ENCODE results near the gene TAL1.

TAL1 gene

DNA sequence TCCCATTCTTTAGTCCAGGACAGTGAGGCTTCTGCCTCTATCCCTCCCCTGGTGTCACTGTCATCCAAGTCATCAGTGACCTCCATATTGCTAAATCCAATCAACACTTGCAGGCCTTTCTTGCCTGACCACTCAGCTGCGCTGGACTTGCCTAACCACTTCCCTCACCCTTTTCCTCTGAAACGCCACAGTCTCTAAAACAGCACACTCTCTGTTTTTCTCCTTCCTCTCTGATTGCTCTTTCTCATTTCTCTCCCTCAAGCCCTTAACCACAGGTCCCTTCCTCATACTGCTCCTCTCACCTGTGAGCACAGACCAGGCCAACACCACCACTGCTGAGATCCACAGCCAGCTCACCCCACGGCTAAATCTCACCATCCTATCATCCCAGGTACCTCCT, 17.5 kb downstream of the TAL1 start:
- no peak for FAIRE-seq
- TF ChIP-seq PAX5 (IDR thresholded peaks at IDR 0.05; ENCODE audit: insufficient read depth, low read length, severe bottlenecking) (no peak), POLR2AphosphoS5 (IDR thresholded peaks at IDR 0.05; ENCODE audit: low read depth, low read length) (no peak), TAF1 (IDR thresholded peaks at IDR 0.05; ENCODE audit: low read depth, low read length) (no peak), POU2F2 (IDR thresholded peaks at IDR 0.05; ENCODE audit: low read depth, low read length) (no peak), SPI1 (IDR thresholded peaks at IDR 0.05; ENCODE audit: low read depth, low read length) (no peak), POLR2A (IDR thresholded peaks at IDR 0.05; ENCODE audit: low read depth, low read length) (no peak)

GRCh38 chr1:47213230-47213963, 18.6 kb downstream of the TAL1 start:
- DNase-seq (ENCODE audit: insufficient read length, low spot score) (no peak), FAIRE-seq (no peak)
- TF ChIP-seq POU2F2 (IDR thresholded peaks at IDR 0.05; ENCODE audit: low read depth, low read length), result no peak
- no peak for TF ChIP-seq SPI1 (IDR thresholded peaks at IDR 0.05; ENCODE audit: low read depth, low read length)
- no peak for TF ChIP-seq PAX5 (IDR thresholded peaks at IDR 0.05; ENCODE audit: insufficient read depth, low read length, severe bottlenecking)

More for the DNA sequence above, 17.5 kb downstream of the TAL1 start:
- no peak for DNase-seq (ENCODE audit: insufficient read length, low spot score)

- TF ChIP-seq POLR2AphosphoS5 (IDR thresholded peaks at IDR 0.05; ENCODE audit: low read depth, low read length), result no peak
- no peak for TF ChIP-seq TAF1 (IDR thresholded peaks at IDR 0.05; ENCODE audit: low read depth, low read length)
- no peak for TF ChIP-seq PAX5 (IDR thresholded peaks at IDR 0.05; ENCODE audit: insufficient read depth, low read length, severe bottlenecking)
- TF ChIP-seq POLR2A (IDR thresholded peaks at IDR 0.05; ENCODE audit: low read depth, low read length), result no peak
- no peak for TF ChIP-seq SPI1 (IDR thresholded peaks at IDR 0.05; ENCODE audit: low read depth, low read length)
- TF ChIP-seq POU2F2 (IDR thresholded peaks at IDR 0.05; ENCODE audit: low read depth, low read length), result no peak
- FAIRE-seq, result no peak
- DNase-seq (ENCODE audit: insufficient read length, low spot score), result no peak
Measured at GRCh38 chr1:47212636-47213229, 19.3 kb downstream of the TAL1 start.

DNA sequence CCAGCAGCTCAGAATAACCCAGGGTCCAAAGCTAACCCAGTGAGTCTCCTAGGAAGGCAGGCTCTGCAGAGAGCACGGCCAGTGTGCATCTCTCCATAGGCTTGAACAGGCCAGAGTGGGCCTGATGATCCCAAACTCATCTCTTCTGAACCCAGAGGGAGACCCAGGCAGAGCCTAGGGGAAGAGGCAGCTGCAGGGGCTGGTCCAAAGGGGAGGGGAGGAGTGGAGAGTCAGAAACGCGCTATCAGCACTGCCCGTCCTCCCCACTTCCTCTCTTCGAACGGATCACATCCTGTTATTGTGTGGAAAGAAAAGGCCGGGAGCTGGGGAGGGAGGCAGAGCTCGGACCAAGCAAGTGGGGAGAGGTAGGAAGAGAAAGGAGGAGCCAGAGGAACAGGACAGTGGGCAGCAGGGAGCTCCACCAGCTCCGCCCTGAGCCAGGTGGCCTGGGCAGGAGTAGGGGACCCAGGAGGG, 20.2 kb downstream of the TAL1 start:
- FAIRE-seq (no peak), DNase-seq (ENCODE audit: insufficient read length, low spot score) (no peak)
- no peak for TF ChIP-seq POU2F2 (IDR thresholded peaks at IDR 0.05; ENCODE audit: low read depth, low read length)
- TF ChIP-seq SPI1 (IDR thresholded peaks at IDR 0.05; ENCODE audit: low read depth, low read length), result peak; percentile 48; the same call in 1 of the 2 replicates

GRCh38 chr1:47210666-47211065, 21.4 kb downstream of the TAL1 start:
- no peak for DNase-seq (ENCODE audit: insufficient read length, low spot score)
- no peak for FAIRE-seq
- TF ChIP-seq PAX5 (IDR thresholded peaks at IDR 0.05; ENCODE audit: insufficient read depth, low read length, severe bottlenecking) (no peak), TAF1 (IDR thresholded peaks at IDR 0.05; ENCODE audit: low read depth, low read length) (no peak), POLR2A (IDR thresholded peaks at IDR 0.05; ENCODE audit: low read depth, low read length) (no peak), POLR2AphosphoS5 (IDR thresholded peaks at IDR 0.05; ENCODE audit: low read depth, low read length) (no peak), SPI1 (IDR thresholded peaks at IDR 0.05; ENCODE audit: low read depth, low read length) (no peak), POU2F2 (IDR thresholded peaks at IDR 0.05; ENCODE audit: low read depth, low read length) (no peak)

GRCh38 chr1:47209725-47210325, 22.2 kb downstream of the TAL1 start:
- TF ChIP-seq PAX5 (IDR thresholded peaks at IDR 0.05; ENCODE audit: insufficient read depth, low read length, severe bottlenecking) (no peak), SPI1 (IDR thresholded peaks at IDR 0.05; ENCODE audit: low read depth, low read length) (peak; percentile 24; the same call in 1 of the 2 replicates), TAF1 (IDR thresholded peaks at IDR 0.05; ENCODE audit: low read depth, low read length) (no peak), POU2F2 (IDR thresholded peaks at IDR 0.05; ENCODE audit: low read depth, low read length) (no peak)
- DNase-seq (ENCODE audit: insufficient read length, low spot score) (no peak), FAIRE-seq (no peak)

- no peak for DNase-seq (ENCODE audit: insufficient read length, low spot score)
- TF ChIP-seq SPI1 (IDR thresholded peaks at IDR 0.05; ENCODE audit: low read depth, low read length), result no peak
- no peak for TF ChIP-seq POU2F2 (IDR thresholded peaks at IDR 0.05; ENCODE audit: low read depth, low read length)
- TF ChIP-seq POLR2A (IDR thresholded peaks at IDR 0.05; ENCODE audit: low read depth, low read length), result no peak
- TF ChIP-seq TAF1 (IDR thresholded peaks at IDR 0.05; ENCODE audit: low read depth, low read length), result no peak
- no peak for TF ChIP-seq PAX5 (IDR thresholded peaks at IDR 0.05; ENCODE audit: insufficient read depth, low read length, severe bottlenecking)
- no peak for TF ChIP-seq POLR2AphosphoS5 (IDR thresholded peaks at IDR 0.05; ENCODE audit: low read depth, low read length)
- no peak for FAIRE-seq
Measured at GRCh38 chr1:47209091-47209490, 22.9 kb downstream of the TAL1 start.

DNA sequence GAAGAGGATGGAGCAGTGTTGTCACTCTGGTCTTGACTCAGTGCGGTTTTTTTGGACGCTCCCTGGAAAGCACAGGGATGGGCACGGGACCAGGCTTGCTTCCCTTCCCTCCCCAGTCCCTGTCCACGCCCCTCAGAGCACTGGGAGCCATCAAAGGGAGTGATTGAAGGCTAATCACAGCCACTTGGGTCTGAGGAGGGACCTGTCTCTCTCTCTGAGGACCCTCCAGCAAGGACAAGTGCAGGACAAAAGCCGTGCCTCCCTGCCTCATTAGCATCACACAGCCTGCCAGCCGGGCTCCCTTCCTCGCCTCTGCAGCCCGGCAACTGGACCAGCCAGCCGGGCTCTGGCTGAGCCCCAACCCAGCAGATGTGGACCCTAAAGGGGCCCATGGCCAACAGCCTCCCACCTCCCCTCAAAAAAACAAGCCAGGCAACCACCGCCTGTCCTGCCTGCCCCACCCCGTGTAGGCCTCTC, 23.6 kb downstream of the TAL1 start:
- FAIRE-seq, result no peak
- TF ChIP-seq PAX5 (IDR thresholded peaks at IDR 0.05; ENCODE audit: insufficient read depth, low read length, severe bottlenecking) (no peak), SPI1 (IDR thresholded peaks at IDR 0.05; ENCODE audit: low read depth, low read length) (no peak), POLR2AphosphoS5 (IDR thresholded peaks at IDR 0.05; ENCODE audit: low read depth, low read length) (no peak), TAF1 (IDR thresholded peaks at IDR 0.05; ENCODE audit: low read depth, low read length) (no peak)
- no peak for DNase-seq (ENCODE audit: insufficient read length, low spot score)

DNA sequence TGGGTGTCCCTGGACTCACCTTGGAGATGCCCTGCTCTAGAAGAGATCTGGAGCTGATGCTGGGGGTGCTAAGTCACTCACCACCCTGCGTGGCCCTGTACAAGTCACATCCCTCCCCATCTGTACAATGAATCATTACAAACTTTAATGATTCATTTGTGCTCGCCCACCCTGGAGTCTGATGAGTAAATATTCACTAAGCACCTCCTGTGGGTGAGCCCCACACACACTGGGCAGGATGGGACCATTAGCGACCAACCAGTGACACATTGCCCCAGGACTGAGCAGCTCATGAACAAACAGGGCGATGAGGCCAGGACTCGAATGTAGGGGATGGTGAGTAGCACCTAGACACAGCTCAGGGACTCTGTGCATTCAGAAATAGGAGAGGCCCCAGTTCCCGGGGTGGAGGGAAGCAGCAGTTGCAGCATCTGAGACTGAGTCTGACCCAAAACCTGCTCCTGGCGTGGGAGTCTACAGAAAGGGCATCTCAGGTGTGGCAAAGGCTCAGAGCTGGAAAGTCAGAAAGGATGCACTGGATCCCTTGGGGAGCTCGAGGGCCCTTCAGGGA, 24.1 kb downstream of the TAL1 start:
- DNase-seq (ENCODE audit: insufficient read length, low spot score), result no peak
- no peak for TF ChIP-seq PAX5 (IDR thresholded peaks at IDR 0.05; ENCODE audit: insufficient read depth, low read length, severe bottlenecking)
- TF ChIP-seq SPI1 (IDR thresholded peaks at IDR 0.05; ENCODE audit: low read depth, low read length), result no peak
- no peak for TF ChIP-seq POLR2A (IDR thresholded peaks at IDR 0.05; ENCODE audit: low read depth, low read length)
- no peak for FAIRE-seq
